GM12874 (cell line): ENCODE measurements around the gene LLGL2.

Experiments
- CTCF ChIP-seq: IDR thresholded peaks from 2 replicates; pipeline ENCODE4 v1.5.1; 2011; ENCODE audit warnings: low read depth, mild to moderate bottlenecking, control low read depth, low read length, moderate library complexity; ENCODE audit not compliant: insufficient read depth

Gene LLGL2

GRCh38 chr17:75512926-75513640 is 12.4 kb upstream of the LLGL2 start:
- no peak for TF ChIP-seq CTCF

- no peak for TF ChIP-seq CTCF
Measured at GRCh38 chr17:75513641-75514000, 11.9 kb upstream of the LLGL2 start.

GRCh38 chr17:75514299-75514918 is 11.1 kb upstream of the LLGL2 start:
- TF ChIP-seq CTCF = no peak

GRCh38 chr17:75514919-75515495 is 10.5 kb upstream of the LLGL2 start:
- no peak for TF ChIP-seq CTCF

GRCh38 chr17:75515496-75516254 is 9.8 kb upstream of the LLGL2 start, which contains the start of gene CASKIN2:
CASKIN2 (minus strand) TSS chr17:75515537; CDS start chr17:75513804, 1,733 bp downstream.
- peak; percentile 99 for TF ChIP-seq CTCF

GRCh38 chr17:75516255-75516618 is 9.3 kb upstream of the LLGL2 start, which contains the start of gene TSEN54:
TSEN54 (plus strand) TSS chr17:75516528; CDS start chr17:75516561, 33 bp downstream.
- no peak for TF ChIP-seq CTCF
